A549 (cell line): ENCODE measurements around the gene EP400.

ENCODE experiments used
- CHD2 ChIP-seq: fragments of 150-350 bp; IDR thresholded peaks from 2 replicates; pipeline ENCODE4 v1.6.1; 2014; ENCODE audit warnings: low read length; ENCODE audit not compliant: partially characterized antibody
- CHD4 ChIP-seq: fragments of 200-600 bp; sonication (generic); IDR thresholded peaks from 2 replicates; pipeline ENCODE4 v1.6.1; 2016; ENCODE audit warnings: antibody characterized with exemption, mild to moderate bottlenecking, borderline replicate concordance
- EP300 ChIP-seq, 2 experiments: fragments of >200 bp; sonication (Bioruptor Twin); formaldehyde crosslinking; IDR thresholded peaks; 2 replicates in 1 of 2; 3 replicates in 1 of 2; pipeline ENCODE4 v1.6.1; 2016 to 2017
- FOSL2 ChIP-seq, 2 experiments: fragments of 450-650 bp in 1 of 2; fragments of >200 bp in 1 of 2; sonication (Bioruptor Twin) in 1 of 2; formaldehyde crosslinking; IDR thresholded peaks; 2 replicates each; pipeline versions ENCODE4 v1.5.0 to v1.6.1; 2016 to 2020; ENCODE audit warnings: mild to moderate bottlenecking in 1 of 2, moderate library complexity in 1 of 2
- JUN ChIP-seq, 2 experiments: fragments of >200 bp; sonication (Bioruptor Twin); formaldehyde crosslinking; IDR thresholded peaks; 2 replicates in 1 of 2; 3 replicates in 1 of 2; pipeline ENCODE4 v1.6.1; 2016 to 2017
- NPAS2 ChIP-seq: fragments of 250-450 bp; sonication (Bioruptor Pico); IDR thresholded peaks from 2 replicates; pipeline ENCODE4 v1.8.0; 2022; ENCODE audit warnings: mild to moderate bottlenecking, moderate library complexity, borderline replicate concordance
- POLR2A ChIP-seq: IDR thresholded peaks from 2 replicates; pipeline ENCODE4 v1.6.1; 2012; ENCODE audit warnings: mild to moderate bottlenecking, low read length
- RAD21 ChIP-seq, 2 experiments: fragments of >200 bp in 1 of 2; sonication (Bioruptor Twin) in 1 of 2; formaldehyde crosslinking in 1 of 2; IDR thresholded peaks in 1 of 2; conservative IDR thresholded peaks in 1 of 2; 2 replicates in 1 of 2; 3 replicates in 1 of 2; pipeline ENCODE4 v1.6.1; 2012 to 2018; ENCODE audit warnings: inconsistent platforms in 1 of 2
- RNF2 ChIP-seq: fragments of 200-600 bp; sonication (generic); IDR thresholded peaks from 2 replicates; pipeline ENCODE4 v1.6.1; 2016; ENCODE audit warnings: low read depth, mild to moderate bottlenecking, antibody characterized with exemption, moderate library complexity, borderline replicate concordance
- TF ChIP-seq, protein P1 (sequence below): fragments of 450-650 bp; IDR thresholded peaks from 2 replicates; pipeline ENCODE4 v1.6.1; 2014; ENCODE audit warnings: antibody characterized with exemption
- TF ChIP-seq, protein P2 (sequence below): fragments of >200 bp; sonication (Bioruptor Twin); formaldehyde crosslinking; IDR thresholded peaks from 3 replicates; pipeline ENCODE4 v1.5.1; 2016
- TF ChIP-seq, protein P3 (sequence below): fragments of 200-600 bp; sonication (generic); IDR thresholded peaks from 2 replicates; pipeline ENCODE4 v1.6.1; 2016; ENCODE audit warnings: antibody characterized with exemption, mild to moderate bottlenecking, moderate library complexity
- TF ChIP-seq, protein P4 (sequence below): fragments of 150-350 bp; IDR thresholded peaks from 2 replicates; pipeline ENCODE4 v1.6.1; 2014; ENCODE audit warnings: low read depth, mild to moderate bottlenecking, low read length
- TF ChIP-seq, protein P5 (sequence below): IDR thresholded peaks from 2 replicates; pipeline ENCODE4 v1.6.1; 2012

DNA sequence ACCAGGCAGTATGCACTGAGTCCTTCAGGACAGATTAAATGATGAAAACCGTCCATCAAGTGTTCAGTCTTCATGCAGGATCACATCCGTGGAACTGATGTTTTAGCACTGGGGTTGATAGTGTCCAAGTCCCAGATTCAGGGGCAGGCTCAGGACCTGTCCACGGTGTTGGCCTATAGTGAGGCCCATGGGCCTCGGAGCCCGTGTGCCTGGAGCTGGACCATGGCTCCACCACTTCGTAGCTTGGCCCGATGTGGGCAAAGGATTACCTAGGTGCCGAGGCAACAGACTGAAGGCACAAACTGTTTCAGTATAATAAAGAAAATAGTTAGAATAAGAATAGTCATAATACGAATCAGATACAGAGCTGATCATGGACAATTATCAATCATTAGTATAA lies 152.6 kb downstream of the EP400 start:
- TF ChIP-seq, protein P1, sequence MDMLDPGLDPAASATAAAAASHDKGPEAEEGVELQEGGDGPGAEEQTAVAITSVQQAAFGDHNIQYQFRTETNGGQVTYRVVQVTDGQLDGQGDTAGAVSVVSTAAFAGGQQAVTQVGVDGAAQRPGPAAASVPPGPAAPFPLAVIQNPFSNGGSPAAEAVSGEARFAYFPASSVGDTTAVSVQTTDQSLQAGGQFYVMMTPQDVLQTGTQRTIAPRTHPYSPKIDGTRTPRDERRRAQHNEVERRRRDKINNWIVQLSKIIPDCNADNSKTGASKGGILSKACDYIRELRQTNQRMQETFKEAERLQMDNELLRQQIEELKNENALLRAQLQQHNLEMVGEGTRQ, result no peak
- TF ChIP-seq JUN (IDR thresholded peaks at IDR 0.05), result no peak
- TF ChIP-seq, protein P2, sequence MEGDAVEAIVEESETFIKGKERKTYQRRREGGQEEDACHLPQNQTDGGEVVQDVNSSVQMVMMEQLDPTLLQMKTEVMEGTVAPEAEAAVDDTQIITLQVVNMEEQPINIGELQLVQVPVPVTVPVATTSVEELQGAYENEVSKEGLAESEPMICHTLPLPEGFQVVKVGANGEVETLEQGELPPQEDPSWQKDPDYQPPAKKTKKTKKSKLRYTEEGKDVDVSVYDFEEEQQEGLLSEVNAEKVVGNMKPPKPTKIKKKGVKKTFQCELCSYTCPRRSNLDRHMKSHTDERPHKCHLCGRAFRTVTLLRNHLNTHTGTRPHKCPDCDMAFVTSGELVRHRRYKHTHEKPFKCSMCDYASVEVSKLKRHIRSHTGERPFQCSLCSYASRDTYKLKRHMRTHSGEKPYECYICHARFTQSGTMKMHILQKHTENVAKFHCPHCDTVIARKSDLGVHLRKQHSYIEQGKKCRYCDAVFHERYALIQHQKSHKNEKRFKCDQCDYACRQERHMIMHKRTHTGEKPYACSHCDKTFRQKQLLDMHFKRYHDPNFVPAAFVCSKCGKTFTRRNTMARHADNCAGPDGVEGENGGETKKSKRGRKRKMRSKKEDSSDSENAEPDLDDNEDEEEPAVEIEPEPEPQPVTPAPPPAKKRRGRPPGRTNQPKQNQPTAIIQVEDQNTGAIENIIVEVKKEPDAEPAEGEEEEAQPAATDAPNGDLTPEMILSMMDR, result no peak
- TF ChIP-seq, protein P3, sequence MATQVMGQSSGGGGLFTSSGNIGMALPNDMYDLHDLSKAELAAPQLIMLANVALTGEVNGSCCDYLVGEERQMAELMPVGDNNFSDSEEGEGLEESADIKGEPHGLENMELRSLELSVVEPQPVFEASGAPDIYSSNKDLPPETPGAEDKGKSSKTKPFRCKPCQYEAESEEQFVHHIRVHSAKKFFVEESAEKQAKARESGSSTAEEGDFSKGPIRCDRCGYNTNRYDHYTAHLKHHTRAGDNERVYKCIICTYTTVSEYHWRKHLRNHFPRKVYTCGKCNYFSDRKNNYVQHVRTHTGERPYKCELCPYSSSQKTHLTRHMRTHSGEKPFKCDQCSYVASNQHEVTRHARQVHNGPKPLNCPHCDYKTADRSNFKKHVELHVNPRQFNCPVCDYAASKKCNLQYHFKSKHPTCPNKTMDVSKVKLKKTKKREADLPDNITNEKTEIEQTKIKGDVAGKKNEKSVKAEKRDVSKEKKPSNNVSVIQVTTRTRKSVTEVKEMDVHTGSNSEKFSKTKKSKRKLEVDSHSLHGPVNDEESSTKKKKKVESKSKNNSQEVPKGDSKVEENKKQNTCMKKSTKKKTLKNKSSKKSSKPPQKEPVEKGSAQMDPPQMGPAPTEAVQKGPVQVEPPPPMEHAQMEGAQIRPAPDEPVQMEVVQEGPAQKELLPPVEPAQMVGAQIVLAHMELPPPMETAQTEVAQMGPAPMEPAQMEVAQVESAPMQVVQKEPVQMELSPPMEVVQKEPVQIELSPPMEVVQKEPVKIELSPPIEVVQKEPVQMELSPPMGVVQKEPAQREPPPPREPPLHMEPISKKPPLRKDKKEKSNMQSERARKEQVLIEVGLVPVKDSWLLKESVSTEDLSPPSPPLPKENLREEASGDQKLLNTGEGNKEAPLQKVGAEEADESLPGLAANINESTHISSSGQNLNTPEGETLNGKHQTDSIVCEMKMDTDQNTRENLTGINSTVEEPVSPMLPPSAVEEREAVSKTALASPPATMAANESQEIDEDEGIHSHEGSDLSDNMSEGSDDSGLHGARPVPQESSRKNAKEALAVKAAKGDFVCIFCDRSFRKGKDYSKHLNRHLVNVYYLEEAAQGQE, result no peak
- TF ChIP-seq CHD4, result no peak
- TF ChIP-seq, protein P4, sequence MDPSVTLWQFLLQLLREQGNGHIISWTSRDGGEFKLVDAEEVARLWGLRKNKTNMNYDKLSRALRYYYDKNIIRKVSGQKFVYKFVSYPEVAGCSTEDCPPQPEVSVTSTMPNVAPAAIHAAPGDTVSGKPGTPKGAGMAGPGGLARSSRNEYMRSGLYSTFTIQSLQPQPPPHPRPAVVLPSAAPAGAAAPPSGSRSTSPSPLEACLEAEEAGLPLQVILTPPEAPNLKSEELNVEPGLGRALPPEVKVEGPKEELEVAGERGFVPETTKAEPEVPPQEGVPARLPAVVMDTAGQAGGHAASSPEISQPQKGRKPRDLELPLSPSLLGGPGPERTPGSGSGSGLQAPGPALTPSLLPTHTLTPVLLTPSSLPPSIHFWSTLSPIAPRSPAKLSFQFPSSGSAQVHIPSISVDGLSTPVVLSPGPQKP, result no peak
- TF ChIP-seq, protein P5, sequence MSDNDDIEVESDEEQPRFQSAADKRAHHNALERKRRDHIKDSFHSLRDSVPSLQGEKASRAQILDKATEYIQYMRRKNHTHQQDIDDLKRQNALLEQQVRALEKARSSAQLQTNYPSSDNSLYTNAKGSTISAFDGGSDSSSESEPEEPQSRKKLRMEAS, result no peak
- no peak for TF ChIP-seq EP300 (IDR thresholded peaks at IDR 0.05)
- no peak for TF ChIP-seq POLR2A
- no peak for TF ChIP-seq FOSL2 (IDR thresholded peaks at IDR 0.05)
- TF ChIP-seq FOSL2 (CRISPR knock-in tag; IDR thresholded peaks at IDR 0.05), result no peak
- no peak for TF ChIP-seq RAD21 (conservative IDR thresholded peaks at IDR 0.05 in 1 of 2, IDR thresholded peaks at IDR 0.05 in 1 of 2)
- no peak for TF ChIP-seq RNF2
- TF ChIP-seq CHD2, result no peak
- no peak for TF ChIP-seq NPAS2 (CRISPR knock-in tag)
